Activated T-cell treated with anti-CD3 and anti-CD28 coated beads, Interleukin-2, amount 50 U/mL, for 24 hours (primary cell): ENCODE measurements around the gene WDR27.
"Not testable (repeated sequence)": the region's sequence is repeated elsewhere in the genome, so short reads cannot be mapped to it uniquely, and the experiment has no call there.

Experiments
- DNase-seq: peaks from one replicate; pipeline ENCODE4 v3.0.0-alpha.2; 2020
- H3K27ac Mint-ChIP-seq: 2 replicates; pipeline ENCODE4 v1.8.0; 2020; ENCODE audit warnings: mild to moderate bottlenecking, mixed read lengths
- H3K27me3 Mint-ChIP-seq: 2 replicates; pipeline ENCODE4 v1.8.0; 2020; ENCODE audit warnings: mixed read lengths
- H3K36me3 Mint-ChIP-seq: 2 replicates; pipeline ENCODE4 v1.8.0; 2020; ENCODE audit warnings: low read depth, mixed read lengths
- H3K4me1 Mint-ChIP-seq: 2 replicates; pipeline ENCODE4 v1.8.0; 2020; ENCODE audit warnings: low read depth, mixed read lengths
- H3K4me3 Mint-ChIP-seq: 2 replicates; pipeline ENCODE4 v1.8.0; 2020; ENCODE audit warnings: mild to moderate bottlenecking, moderate library complexity, mixed read lengths
- H3K9me3 Mint-ChIP-seq: 2 replicates; pipeline ENCODE4 v1.8.0; 2020; ENCODE audit warnings: mixed read lengths

WDR27 gene

GRCh38 chr6:169723200-169723909 lies 21.5 kb upstream of the WDR27 start:
- H3K27ac Mint-ChIP-seq, result peak overlapping the region; percentile 94
- no peaks in the 10 kb centered on the region for H3K9me3 Mint-ChIP-seq
- DNase-seq, result peak; percentile 83
- H3K27me3 Mint-ChIP-seq, result no peaks in the 10 kb centered on the region
- peaks cover 45% of the 10 kb centered on the region for H3K4me1 Mint-ChIP-seq
- peak overlapping the region; percentile 88 for H3K4me3 Mint-ChIP-seq
- H3K36me3 Mint-ChIP-seq, result peaks cover 37% of the 10 kb centered on the region

GRCh38 chr6:169722362-169723199 lies 20.8 kb upstream of the WDR27 start:
- H3K27me3 Mint-ChIP-seq, result no peaks in the 10 kb centered on the region
- H3K9me3 Mint-ChIP-seq, result no peaks in the 10 kb centered on the region
- peak overlapping the region; percentile 94 for H3K27ac Mint-ChIP-seq
- peaks cover 43% of the 10 kb centered on the region for H3K4me1 Mint-ChIP-seq
- peak; percentile 58 for DNase-seq
- peaks cover 44% of the 10 kb centered on the region for H3K36me3 Mint-ChIP-seq
- H3K4me3 Mint-ChIP-seq, result peak overlapping the region; percentile 88

- Mint-ChIP-seq H3K27me3 (no peaks in the 10 kb centered on the region), H3K36me3 (peaks cover 62% of the 10 kb centered on the region), H3K4me3 (no peak overlapping the region), H3K9me3 (no peaks in the 10 kb centered on the region), H3K27ac (peak overlapping the region; percentile 56), H3K4me1 (peaks cover 35% of the 10 kb centered on the region)
- DNase-seq, result no peak
Observed at GRCh38 chr6:169720207-169720855, 18.5 kb upstream of the WDR27 start.

- H3K9me3 Mint-ChIP-seq, result no peaks in the 10 kb centered on the region
- peaks cover 70% of the 10 kb centered on the region for H3K36me3 Mint-ChIP-seq
- no peak for DNase-seq
- H3K27ac Mint-ChIP-seq, result peak overlapping the region; percentile 26
- no peak overlapping the region for H3K4me3 Mint-ChIP-seq
- H3K27me3 Mint-ChIP-seq, result no peaks in the 10 kb centered on the region
- H3K4me1 Mint-ChIP-seq, result peaks cover 37% of the 10 kb centered on the region
Observed at GRCh38 chr6:169719117-169719516, 17.3 kb upstream of the WDR27 start.

- H3K36me3 Mint-ChIP-seq, result peaks cover 91% of the 10 kb centered on the region
Observed at GRCh38 chr6:169714595-169714994, 12.8 kb upstream of the WDR27 start.

GRCh38 chr6:169714178-169714577 lies 12.3 kb upstream of the WDR27 start:
- no peak for DNase-seq
- H3K27me3 Mint-ChIP-seq, result no peaks in the 10 kb centered on the region
- H3K9me3 Mint-ChIP-seq, result no peaks in the 10 kb centered on the region
- peak overlapping the region; percentile 27 for H3K27ac Mint-ChIP-seq
- no peak overlapping the region for H3K4me3 Mint-ChIP-seq
- H3K4me1 Mint-ChIP-seq, result peaks cover 27% of the 10 kb centered on the region
- H3K36me3 Mint-ChIP-seq, result peaks cover 91% of the 10 kb centered on the region

More at GRCh38 chr6:169714595-169714994, 12.8 kb upstream of the WDR27 start:
- H3K4me3 Mint-ChIP-seq, result no peak overlapping the region
- H3K27me3 Mint-ChIP-seq, result no peaks in the 10 kb centered on the region
- peak overlapping the region; percentile 27 for H3K27ac Mint-ChIP-seq
- peaks cover 27% of the 10 kb centered on the region for H3K4me1 Mint-ChIP-seq
- no peaks in the 10 kb centered on the region for H3K9me3 Mint-ChIP-seq
- DNase-seq, result no peak

- Mint-ChIP-seq H3K4me3 (no peak overlapping the region), H3K27ac (peak overlapping the region; percentile 84), H3K27me3 (no peaks in the 10 kb centered on the region), H3K4me1 (peaks cover 48% of the 10 kb centered on the region), H3K9me3 (no peaks in the 10 kb centered on the region), H3K36me3 (peaks cover 88% of the 10 kb centered on the region)
- DNase-seq, result no peak
Observed at GRCh38 chr6:169710009-169710408, 8.2 kb upstream of the WDR27 start.

- Mint-ChIP-seq H3K4me1 (peaks cover 49% of the 10 kb centered on the region), H3K9me3 (no peaks in the 10 kb centered on the region), H3K36me3 (peaks cover 88% of the 10 kb centered on the region), H3K27ac (peak overlapping the region; percentile 84), H3K27me3 (no peaks in the 10 kb centered on the region), H3K4me3 (no peak overlapping the region)
- DNase-seq, result no peak
Observed at GRCh38 chr6:169709293-169709692, 7.5 kb upstream of the WDR27 start.

GRCh38 chr6:169707772-169708171 lies 5.9 kb upstream of the WDR27 start:
- peak overlapping the region; percentile 63 for H3K27ac Mint-ChIP-seq
- peaks cover 58% of the 10 kb centered on the region for H3K4me1 Mint-ChIP-seq
- DNase-seq, result no peak
- H3K27me3 Mint-ChIP-seq, result no peaks in the 10 kb centered on the region
- no peak overlapping the region for H3K4me3 Mint-ChIP-seq
- H3K36me3 Mint-ChIP-seq, result peaks cover 91% of the 10 kb centered on the region
- H3K9me3 Mint-ChIP-seq, result no peaks in the 10 kb centered on the region

GRCh38 chr6:169702840-169703246 lies 1.0 kb upstream of the WDR27 start:
- H3K9me3 Mint-ChIP-seq, result no peaks in the 10 kb centered on the region
- DNase-seq, result no peak
- peaks cover 64% of the 10 kb centered on the region for H3K4me1 Mint-ChIP-seq
- peak overlapping the region; percentile 92 for H3K4me3 Mint-ChIP-seq
- H3K27ac Mint-ChIP-seq, result peak overlapping the region; percentile 93
- H3K36me3 Mint-ChIP-seq, result peaks cover 72% of the 10 kb centered on the region
- H3K27me3 Mint-ChIP-seq, result no peaks in the 10 kb centered on the region

GRCh38 chr6:169701311-169701953 lies 397 bp downstream of the WDR27 start:
- Mint-ChIP-seq H3K27me3 (no peaks in the 10 kb centered on the region), H3K4me3 (peak overlapping the region; percentile 92), H3K36me3 (peaks cover 64% of the 10 kb centered on the region), H3K27ac (peak overlapping the region; percentile 93), H3K4me1 (peaks cover 59% of the 10 kb centered on the region), H3K9me3 (peaks cover under 1% of the 10 kb centered on the region)
- no peak for DNase-seq

GRCh38 chr6:169700296-169700695 lies 1.5 kb downstream of the WDR27 start:
- Mint-ChIP-seq H3K9me3 (peaks cover 5% of the 10 kb centered on the region), H3K4me3 (peak overlapping the region; percentile 92), H3K27me3 (no peaks in the 10 kb centered on the region), H3K4me1 (peaks cover 51% of the 10 kb centered on the region), H3K36me3 (peaks cover 63% of the 10 kb centered on the region), H3K27ac (peak overlapping the region; percentile 7)
- no peak for DNase-seq

- not testable (repeated sequence) for H3K27ac Mint-ChIP-seq, H3K4me3 Mint-ChIP-seq, H3K9me3 Mint-ChIP-seq, H3K27me3 Mint-ChIP-seq, DNase-seq
- peaks cover 30% of the 10 kb centered on the region for H3K4me1 Mint-ChIP-seq
- H3K36me3 Mint-ChIP-seq, result peaks cover 56% of the 10 kb centered on the region
Observed at GRCh38 chr6:169697115-169697514, 4.7 kb downstream of the WDR27 start.

- Mint-ChIP-seq H3K27me3 (no peaks in the 10 kb centered on the region), H3K9me3 (peaks cover 9% of the 10 kb centered on the region), H3K36me3 (peaks cover 57% of the 10 kb centered on the region), H3K4me3 (no peak overlapping the region), H3K4me1 (peaks cover 24% of the 10 kb centered on the region), H3K27ac (no peak overlapping the region)
- no peak for DNase-seq
Observed at GRCh38 chr6:169695131-169695530, 6.7 kb downstream of the WDR27 start.
